Sigmoid colon (tissue), 7 donors: ENCODE data around the gene TBCK. TPM values are rescaled to one million over a fixed set of nuclear protein-coding genes. Genes with fewer than 3 reads are reported as not detected.
A peak's percentile ranks its signal among the peaks of the same experiment; 100 is the strongest.

Experiments used
- DNase-seq: peaks from one replicate; pipeline ENCODE4 v3.0.0-alpha.2; 2019
- H3K27ac ChIP-seq, 4 donors: fragments of 200-600 bp; sonication (generic); one replicate each; pipeline ENCODE4 v1.5.1; 2016 to 2019; ENCODE audit warnings: mild to moderate bottlenecking in 1 of 4
- H3K27me3 ChIP-seq, 3 donors: fragments of 200-600 bp; sonication (generic); one replicate each; pipeline ENCODE4 v1.5.1; 2019; ENCODE audit warnings: mild to moderate bottlenecking in 1 of 3
- H3K36me3 ChIP-seq, 4 donors: fragments of 200-600 bp; sonication (generic); one replicate each; pipeline ENCODE4 v1.5.1; 2016 to 2019
- H3K4me1 ChIP-seq, 4 donors: fragments of 200-600 bp; sonication (generic); one replicate each; pipeline ENCODE4 v1.5.1; 2017 to 2019
- H3K4me3 ChIP-seq, 4 donors: fragments of 200-600 bp; sonication (generic); one replicate each; pipeline ENCODE4 v1.5.1; 2017 to 2019; ENCODE audit warnings: mild to moderate bottlenecking in 2 of 4, moderate library complexity in 1 of 4
- H3K9me3 ChIP-seq, 4 donors: fragments of 200-600 bp in 3 of 4; sonication (generic) in 3 of 4; one replicate each; pipeline versions ENCODE4 v1.5.1 to v1.6.1; 2013 to 2019
- CTCF ChIP-seq, 4 experiments: fragments of 450-650 bp in 3 of 4; fragments of 200-600 bp in 1 of 4; IDR thresholded peaks; one replicate each; pipeline ENCODE4 v1.5.1; 2016 to 2019; ENCODE audit warnings: antibody characterized with exemption in 4 of 4, mild to moderate bottlenecking in 3 of 4, moderate library complexity in 2 of 4
- EP300 ChIP-seq, 4 donors: sonication (generic); formaldehyde crosslinking; IDR thresholded peaks; one replicate each; pipeline ENCODE4 v1.6.1; 2017; ENCODE audit warnings: antibody characterized with exemption in 4 of 4
- POLR2A ChIP-seq, 2 donors: fragments of 450-650 bp; IDR thresholded peaks; one replicate each; pipeline ENCODE4 v1.6.1; 2016; ENCODE audit warnings: antibody characterized with exemption in 2 of 2, mild to moderate bottlenecking in 2 of 2, moderate library complexity in 2 of 2
- POLR2AphosphoS5 ChIP-seq, 4 donors: sonication (generic); formaldehyde crosslinking; IDR thresholded peaks; one replicate each; pipeline ENCODE4 v1.6.1; 2017; ENCODE audit warnings: antibody characterized with exemption in 4 of 4
- WGBS, 2 donors: extraction: QIAGEN DNeasy Blood & Tissue Kit; methylation state at CpG; one replicate each; pipeline ENCODE4 v1.1.7; 2013; 5-methylcytosine and 5-hydroxymethylcytosine counted together
- intact Hi-C: fragments of 100-400 bp; cut with DNase I; formaldehyde crosslinking; loops from one replicate; pipeline ENCODE4 v1.15.1; 2023
- polyA plus RNA-seq, 3 donors: library from polyadenylated mRNA; stranded (reverse); fragments of 200-250 nt; gene quantifications; one replicate each; pipeline ENCODE4 v1.2.3, GENCODE V29; 2013
- total RNA-seq, 4 donors: library from RNA; depleted of rRNA; stranded (reverse); fragments of >200 nt; gene quantifications; one replicate each; pipeline ENCODE4 v1.1.0, GENCODE V29; 2016
- donor health status: healthy with polysubstance abuse.
- donor health status: Bipolar disorder and iron deficiency.
- donor health status: healthy.

Gene TBCK
- total and polyA plus RNA-seq, 7 donors = 4.8 to 43.5 (median 26.3) TPM

- no peaks in the 10 kb centered on the region for H3K9me3 ChIP-seq
- no peak overlapping the region for H3K4me3 ChIP-seq
- intact Hi-C loops = no loop called here
- peaks cover 0 to 17% (median 12%) of the 10 kb centered on the region in 4 donors for H3K4me1 ChIP-seq
- WGBS, 2 donors = 63 to 92% methylated on average over 1 of the region's 1 CpG
- no peak for DNase-seq
- TF ChIP-seq POLR2AphosphoS5 (IDR thresholded peaks at IDR 0.05) (no peak), CTCF (IDR thresholded peaks at IDR 0.05) (no peak), POLR2A (IDR thresholded peaks at IDR 0.05) (no peak), EP300 (IDR thresholded peaks at IDR 0.05) (no peak)
- peak overlapping the region in 1 of 4 donors; percentile 37 for H3K27ac ChIP-seq
- no peaks in the 10 kb centered on the region for H3K36me3 ChIP-seq
- no peaks in the 10 kb centered on the region for H3K27me3 ChIP-seq
Observed at GRCh38 chr4:106065018-106065417, 251.0 kb downstream of the TBCK start.

- WGBS, 2 donors = 65 to 80% methylated on average over 3 of the region's 3 CpGs
- intact Hi-C loops = no loop called here
- no peaks in the 10 kb centered on the region for H3K36me3 ChIP-seq
- H3K27ac ChIP-seq = peak overlapping the region in 2 of 4 donors; percentile 6 to 9
- no peaks in the 10 kb centered on the region for H3K27me3 ChIP-seq
- no peak overlapping the region for H3K4me3 ChIP-seq
- peaks cover 0 to 23% (median 16%) of the 10 kb centered on the region in 4 donors for H3K4me1 ChIP-seq
- H3K9me3 ChIP-seq = no peaks in the 10 kb centered on the region
- DNase-seq = no peak
- no peak for TF ChIP-seq POLR2A (IDR thresholded peaks at IDR 0.05)
- no peak for TF ChIP-seq EP300 (IDR thresholded peaks at IDR 0.05)
- TF ChIP-seq CTCF (IDR thresholded peaks at IDR 0.05) = no peak
- no peak for TF ChIP-seq POLR2AphosphoS5 (IDR thresholded peaks at IDR 0.05)
Observed at GRCh38 chr4:106063009-106063408, 253.0 kb downstream of the TBCK start.

GRCh38 chr4:106062452-106062875 is 253.5 kb downstream of the TBCK start:
- Histone ChIP-seq H3K4me1 (peaks cover 0 to 23% (median 16%) of the 10 kb centered on the region in 4 donors), H3K27ac (peak overlapping the region in 2 of 4 donors; percentile 6 to 9), H3K27me3 (no peaks in the 10 kb centered on the region), H3K36me3 (no peaks in the 10 kb centered on the region), H3K4me3 (no peak overlapping the region), H3K9me3 (no peaks in the 10 kb centered on the region)
- TF ChIP-seq POLR2A (IDR thresholded peaks at IDR 0.05) = no peak
- no peak for TF ChIP-seq EP300 (IDR thresholded peaks at IDR 0.05)
- TF ChIP-seq POLR2AphosphoS5 (IDR thresholded peaks at IDR 0.05) = no peak
- TF ChIP-seq CTCF (IDR thresholded peaks at IDR 0.05) = no peak
- no peak for DNase-seq
- intact Hi-C loops = no loop called here
- 27 to 64% methylated on average over 1 of the region's 1 CpG for WGBS, 2 donors

- intact Hi-C loops = no loop called here
- Histone ChIP-seq H3K27me3 (no peaks in the 10 kb centered on the region), H3K27ac (no peak overlapping the region), H3K4me3 (no peak overlapping the region), H3K4me1 (peaks cover 0 to 22% (median 12%) of the 10 kb centered on the region in 4 donors), H3K9me3 (no peaks in the 10 kb centered on the region), H3K36me3 (no peaks in the 10 kb centered on the region)
- DNase-seq = no peak
- TF ChIP-seq POLR2A (IDR thresholded peaks at IDR 0.05) (no peak), POLR2AphosphoS5 (IDR thresholded peaks at IDR 0.05) (no peak), EP300 (IDR thresholded peaks at IDR 0.05) (no peak), CTCF (IDR thresholded peaks at IDR 0.05) (no peak)
Observed at GRCh38 chr4:106058921-106059320, 257.1 kb downstream of the TBCK start.

GRCh38 chr4:106056914-106057313 is 259.1 kb downstream of the TBCK start:
- intact Hi-C loops = no loop called here
- peaks cover 0 to 7% (median 3%) of the 10 kb centered on the region in 4 donors for H3K4me1 ChIP-seq
- H3K27ac ChIP-seq = no peak overlapping the region
- H3K9me3 ChIP-seq = no peaks in the 10 kb centered on the region
- TF ChIP-seq CTCF (IDR thresholded peaks at IDR 0.05) = no peak
- no peak for TF ChIP-seq EP300 (IDR thresholded peaks at IDR 0.05)
- TF ChIP-seq POLR2A (IDR thresholded peaks at IDR 0.05) = no peak
- no peak for TF ChIP-seq POLR2AphosphoS5 (IDR thresholded peaks at IDR 0.05)
- no peaks in the 10 kb centered on the region for H3K27me3 ChIP-seq
- H3K36me3 ChIP-seq = no peaks in the 10 kb centered on the region
- no peak overlapping the region for H3K4me3 ChIP-seq
- DNase-seq = no peak
